ENCODE data around the gene ZNF688.
"Not testable (repeated sequence)": the region's sequence is repeated elsewhere in the genome, so short reads cannot be mapped to it uniquely, and the experiment has no call there.

Gene ZNF688

GRCh38 chr16:30539986-30540526 is 31.5 kb downstream of the ZNF688 start:
- H3K27ac ChIP-seq (replicated peaks); DNase-seq (ENCODE audit: low read depth in 1 of 2, low spot score in 1 of 2); H3K4me3 ChIP-seq (replicated peaks; ENCODE audit: insufficient read depth, low read length); H3K27me3 ChIP-seq (ENCODE audit: insufficient read depth, poor library complexity, severe bottlenecking): not testable (repeated sequence)

- H3K4me3 ChIP-seq (replicated peaks; ENCODE audit: insufficient read depth, low read length) = no peak overlapping the region
- H3K27me3 ChIP-seq (ENCODE audit: insufficient read depth, poor library complexity, severe bottlenecking) = no peaks in the 10 kb centered on the region
- TF ChIP-seq POLR2AphosphoS5 (IDR thresholded peaks at IDR 0.05; ENCODE audit: low read depth) (no peak), SPI1 (IDR thresholded peaks at IDR 0.05; ENCODE audit: borderline replicate concordance, low read depth) (no peak), REST (IDR thresholded peaks at IDR 0.05; ENCODE audit: insufficient replicate concordance, low read depth) (no peak), GABPA (IDR thresholded peaks at IDR 0.05; ENCODE audit: low read depth) (no peak), CTCF (IDR thresholded peaks at IDR 0.05; ENCODE audit: insufficient read depth, low read length) (no peak)
- DNase-seq (ENCODE audit: low read depth in 1 of 2, low spot score in 1 of 2) = no peak
- H3K27ac ChIP-seq (replicated peaks) = no peak overlapping the region
Measured at GRCh38 chr16:30539000-30539964, 32.2 kb downstream of the ZNF688 start.

GRCh38 chr16:30536391-30537024 is 35.0 kb downstream of the ZNF688 start:
- H3K4me3 ChIP-seq (replicated peaks; ENCODE audit: insufficient read depth, low read length) = peak overlapping the region; percentile 56; the same call in 1 of the 2 replicates
- not testable (repeated sequence) for H3K27me3 ChIP-seq (ENCODE audit: insufficient read depth, poor library complexity, severe bottlenecking); DNase-seq (ENCODE audit: low read depth in 1 of 2, low spot score in 1 of 2)
- peak overlapping the region; percentile 95 for H3K27ac ChIP-seq (replicated peaks)

GRCh38 chr16:30535777-30536190 is 35.7 kb downstream of the ZNF688 start:
- Histone ChIP-seq H3K27me3 (ENCODE audit: insufficient read depth, poor library complexity, severe bottlenecking) (no peaks in the 10 kb centered on the region), H3K27ac (replicated peaks) (peak overlapping the region; percentile 95), H3K4me3 (replicated peaks; ENCODE audit: insufficient read depth, low read length) (peak overlapping the region; percentile 56)
- TF ChIP-seq CTCF (IDR thresholded peaks at IDR 0.05; ENCODE audit: insufficient read depth, low read length) = peak; percentile 19
- TF ChIP-seq POLR2AphosphoS5 (IDR thresholded peaks at IDR 0.05; ENCODE audit: low read depth) = peak; percentile 76
- no peak for TF ChIP-seq SPI1 (IDR thresholded peaks at IDR 0.05; ENCODE audit: borderline replicate concordance, low read depth)
- no peak for TF ChIP-seq GABPA (IDR thresholded peaks at IDR 0.05; ENCODE audit: low read depth)
- DNase-seq (ENCODE audit: low read depth in 1 of 2, low spot score in 1 of 2) = peak; percentile 64 to 86

GRCh38 chr16:30535106-30535776 is 36.3 kb downstream of the ZNF688 start:
- no peak for DNase-seq (ENCODE audit: low read depth in 1 of 2, low spot score in 1 of 2)
- Histone ChIP-seq H3K27me3 (ENCODE audit: insufficient read depth, poor library complexity, severe bottlenecking) (no peaks in the 10 kb centered on the region), H3K27ac (replicated peaks) (peak overlapping the region; percentile 95), H3K4me3 (replicated peaks; ENCODE audit: insufficient read depth, low read length) (peak overlapping the region; percentile 56)
- peak; percentile 84; the same call in 1 of the 2 replicates for TF ChIP-seq POLR2AphosphoS5 (IDR thresholded peaks at IDR 0.05; ENCODE audit: low read depth)
- TF ChIP-seq REST (IDR thresholded peaks at IDR 0.05; ENCODE audit: insufficient replicate concordance, low read depth) = peak; percentile 62
- no peak for TF ChIP-seq SPI1 (IDR thresholded peaks at IDR 0.05; ENCODE audit: borderline replicate concordance, low read depth)
- no peak for TF ChIP-seq GABPA (IDR thresholded peaks at IDR 0.05; ENCODE audit: low read depth)
- TF ChIP-seq CTCF (IDR thresholded peaks at IDR 0.05; ENCODE audit: insufficient read depth, low read length) = no peak
